GM18867 (cell line): ENCODE results near the gene MCF2L.
"Not testable (repeated sequence)": the region's sequence is repeated elsewhere in the genome, so short reads cannot be mapped to it uniquely, and the experiment has no call there.

ENCODE experiments used
- ATAC-seq: cut with Tn5 transposase; IDR thresholded peaks from one replicate; pipeline ENCODE4 v1.9.1; 2021; ENCODE audit warnings: mild to moderate bottlenecking, moderate library complexity; ENCODE audit not compliant: unreplicated experiment

Gene MCF2L

GRCh38 chr13:113028336-113029060 lies 59.5 kb downstream of the MCF2L start:
- ATAC-seq, result no peak

- ATAC-seq, result no peak
These were observed 60.0 kb downstream of the MCF2L start for GRCh38 chr13:113029061-113029445.

DNA sequence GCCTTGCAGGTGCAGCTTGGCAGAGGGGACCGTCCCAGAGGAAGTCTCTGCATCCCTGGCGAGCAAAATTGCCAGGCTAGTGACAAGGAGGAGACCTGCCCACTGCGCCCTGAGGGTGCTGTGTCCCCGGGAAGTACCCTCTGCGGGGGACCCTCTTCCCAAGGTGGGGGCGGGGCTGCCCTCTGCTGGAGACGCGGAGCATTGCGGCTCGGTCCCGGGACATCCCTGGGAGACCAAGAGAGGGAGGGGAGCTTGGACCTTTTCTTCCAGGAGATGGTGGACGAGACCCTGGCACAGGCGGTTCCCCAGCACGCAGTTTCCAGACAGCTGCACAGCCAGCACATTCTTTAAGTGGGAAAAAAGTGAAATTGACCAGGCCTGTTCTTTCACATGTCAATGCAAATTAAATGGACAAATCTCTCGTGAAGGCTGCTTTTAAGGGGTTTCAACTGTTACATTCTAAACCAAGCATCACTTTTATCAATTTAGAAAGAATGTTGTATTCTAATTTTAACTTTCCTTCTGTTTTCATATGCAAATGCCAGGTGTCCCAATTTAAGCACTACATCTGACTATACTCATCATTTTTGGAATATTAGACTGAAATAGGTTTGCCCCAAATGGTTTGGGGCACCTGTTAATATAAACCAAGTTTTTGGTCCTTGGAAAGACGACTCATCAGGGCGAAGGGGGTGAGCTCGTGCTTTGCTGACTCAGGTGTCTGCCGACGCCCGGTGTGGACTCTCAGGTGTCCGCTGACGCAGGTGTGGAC lies 60.7 kb downstream of the MCF2L start:
- ATAC-seq, result no peak

DNA sequence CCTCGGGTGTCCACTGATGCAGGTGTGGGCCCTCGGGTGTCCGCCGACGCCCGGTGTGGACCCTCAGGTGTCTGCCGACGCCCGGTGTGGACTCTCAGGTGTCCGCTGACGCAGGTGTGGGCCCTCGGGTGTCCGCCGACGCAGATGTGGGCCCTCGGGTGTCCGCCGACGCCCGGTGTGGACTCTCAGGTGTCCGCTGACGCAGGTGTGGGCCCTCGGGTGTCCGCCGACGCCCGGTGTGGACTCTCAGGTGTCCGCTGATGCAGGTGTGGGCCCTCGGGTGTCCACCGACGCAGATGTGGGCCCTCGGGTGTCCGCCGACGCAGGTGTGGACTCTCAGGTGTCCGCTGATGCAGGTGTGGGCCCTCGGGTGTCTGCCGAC lies 61.2 kb downstream of the MCF2L start:
- not testable (repeated sequence) for ATAC-seq

GRCh38 chr13:113031465-113031864 lies 62.5 kb downstream of the MCF2L start:
- no peak for ATAC-seq

- ATAC-seq, result no peak
These were observed 63.3 kb downstream of the MCF2L start for GRCh38 chr13:113032291-113032690.

GRCh38 chr13:113033054-113033850 lies 64.2 kb downstream of the MCF2L start:
- ATAC-seq, result no peak

DNA sequence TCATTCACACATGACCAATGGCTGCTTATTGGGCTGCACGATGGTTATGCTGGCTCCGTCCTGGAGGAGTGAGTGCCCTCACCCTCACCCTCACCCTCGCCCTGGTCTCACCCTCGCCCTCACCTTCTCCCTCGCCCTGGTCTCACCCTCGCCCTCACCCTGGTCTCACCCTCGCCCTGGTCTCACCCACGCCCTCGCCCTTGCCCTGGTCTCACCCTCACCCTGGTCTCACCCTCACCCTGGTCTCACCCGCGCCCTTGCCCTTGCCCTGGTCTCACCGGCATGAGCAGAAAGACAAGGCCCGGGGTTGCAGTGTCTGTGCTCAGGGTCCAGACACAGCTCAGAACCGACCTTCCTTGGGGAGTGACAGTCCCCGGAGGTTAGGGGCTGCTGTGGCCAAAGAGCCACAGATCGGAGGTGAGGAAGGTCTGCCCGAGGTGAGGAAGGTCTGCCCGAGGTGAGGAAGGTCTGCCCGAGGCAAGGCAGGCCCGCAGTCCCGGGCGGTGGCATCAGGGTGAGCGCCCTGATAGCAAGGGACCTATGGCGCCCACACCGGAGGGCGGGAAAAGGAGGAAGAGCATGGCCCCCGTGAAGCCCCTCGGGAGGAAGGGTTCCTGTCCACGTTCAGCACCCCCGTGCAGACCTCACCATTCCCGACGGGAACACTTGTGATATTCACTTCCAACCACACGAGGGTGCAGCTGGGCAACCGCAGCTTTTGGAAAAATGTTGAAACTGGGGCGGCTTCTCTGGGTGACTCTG lies 65.6 kb downstream of the MCF2L start:
- ATAC-seq, result no peak

DNA sequence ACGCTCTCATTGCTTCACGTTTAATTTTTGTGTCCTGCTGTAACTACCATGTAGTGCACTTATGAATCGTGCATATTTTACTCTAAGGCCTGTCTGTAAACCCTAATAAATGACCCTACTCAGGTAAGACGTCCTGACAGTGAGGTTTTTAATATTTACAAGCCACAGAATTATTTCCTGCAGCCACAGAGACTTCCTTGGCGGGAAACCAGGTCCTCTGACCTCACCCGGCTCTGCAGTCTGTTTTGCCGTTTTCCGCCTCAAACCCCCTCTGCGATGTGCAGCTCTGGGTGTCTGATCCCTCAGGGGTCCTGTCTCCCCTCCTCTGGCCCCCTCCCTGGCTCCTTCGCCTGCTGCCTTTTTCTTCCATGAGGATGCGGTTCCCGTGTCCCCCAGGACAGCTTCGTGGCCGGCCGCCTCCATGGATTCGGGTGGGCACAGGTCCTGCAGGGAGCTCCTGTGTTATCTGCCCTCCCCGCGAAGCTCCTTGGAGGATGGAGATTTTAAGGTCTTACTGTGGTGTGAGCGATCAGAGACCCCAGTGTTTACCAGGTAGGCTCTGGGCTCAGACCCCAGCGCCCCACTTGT lies 66.3 kb downstream of the MCF2L start:
- ATAC-seq, result no peak

GRCh38 chr13:113036401-113036800 lies 67.4 kb downstream of the MCF2L start:
- ATAC-seq, result no peak

DNA sequence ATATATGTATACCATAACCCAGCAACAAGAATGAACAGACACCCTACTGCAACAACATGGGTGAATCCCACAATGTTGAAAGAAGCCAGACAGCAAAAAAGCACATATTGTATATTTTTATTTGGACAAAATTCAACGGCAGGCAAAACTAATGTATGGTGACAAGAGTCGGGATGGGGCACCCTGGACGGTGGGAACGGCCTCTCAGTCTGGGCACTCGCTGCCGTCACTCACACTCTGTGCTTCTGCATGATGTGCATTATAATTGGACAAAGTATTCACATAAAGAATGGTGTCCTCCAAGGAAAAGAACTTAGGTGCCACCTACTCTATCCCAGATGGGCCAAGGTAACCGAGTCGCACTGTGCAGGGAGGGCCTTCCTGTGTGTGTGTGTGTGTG lies 71.0 kb downstream of the MCF2L start:
- no peak for ATAC-seq

DNA sequence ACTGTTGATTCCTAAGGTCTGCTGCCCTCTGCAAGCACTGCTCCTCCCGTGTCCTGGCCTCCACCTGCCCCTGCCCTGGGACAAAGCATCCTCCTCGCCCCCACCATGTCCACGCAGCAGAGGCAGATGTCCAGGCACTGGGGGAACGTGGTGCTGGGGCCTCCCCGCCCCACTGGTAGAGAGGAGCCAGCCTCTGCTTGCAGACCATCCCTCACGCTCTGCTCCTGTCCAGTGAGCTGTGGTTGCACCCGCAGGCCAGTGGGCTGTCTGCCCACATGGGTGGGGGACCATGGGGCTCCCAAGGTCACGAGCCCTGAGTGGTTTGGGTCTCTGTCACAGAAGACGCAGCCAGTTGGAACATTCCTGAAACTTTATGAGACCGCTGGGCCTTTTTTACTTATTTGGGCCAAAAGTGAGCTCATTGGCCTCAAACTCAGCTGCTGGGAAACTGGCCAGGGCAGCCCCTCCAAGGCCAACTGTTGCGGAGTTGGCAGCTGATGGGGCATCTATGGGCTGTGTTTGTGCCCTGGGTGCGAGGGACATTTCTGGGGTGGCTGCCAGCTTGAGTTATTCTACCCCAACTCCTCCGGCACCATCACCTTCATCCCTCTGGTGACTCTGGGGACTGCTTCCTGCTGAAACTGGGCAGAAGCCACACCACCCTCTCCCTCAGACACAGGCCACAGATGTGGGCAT lies 71.7 kb downstream of the MCF2L start:
- no peak for ATAC-seq

DNA sequence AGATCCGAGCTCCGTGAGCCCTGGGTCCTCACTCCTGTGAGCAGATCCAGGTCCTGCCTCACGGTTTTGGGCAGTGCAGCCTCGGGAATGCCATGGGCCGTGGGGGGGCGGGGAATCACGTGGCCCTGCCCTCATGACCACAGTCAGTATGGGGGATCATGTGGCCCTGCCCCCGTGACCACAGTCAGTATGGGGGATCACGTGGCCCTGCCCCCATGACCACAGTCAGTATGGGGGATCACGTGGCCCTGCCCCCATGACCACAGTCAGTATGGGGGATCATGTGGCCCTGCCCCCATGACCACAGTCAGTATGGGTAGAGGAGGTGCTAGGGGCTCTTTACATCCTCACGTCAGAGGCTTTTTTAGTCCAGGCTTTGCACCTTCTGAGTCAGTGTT lies 72.3 kb downstream of the MCF2L start:
- no peak for ATAC-seq

DNA sequence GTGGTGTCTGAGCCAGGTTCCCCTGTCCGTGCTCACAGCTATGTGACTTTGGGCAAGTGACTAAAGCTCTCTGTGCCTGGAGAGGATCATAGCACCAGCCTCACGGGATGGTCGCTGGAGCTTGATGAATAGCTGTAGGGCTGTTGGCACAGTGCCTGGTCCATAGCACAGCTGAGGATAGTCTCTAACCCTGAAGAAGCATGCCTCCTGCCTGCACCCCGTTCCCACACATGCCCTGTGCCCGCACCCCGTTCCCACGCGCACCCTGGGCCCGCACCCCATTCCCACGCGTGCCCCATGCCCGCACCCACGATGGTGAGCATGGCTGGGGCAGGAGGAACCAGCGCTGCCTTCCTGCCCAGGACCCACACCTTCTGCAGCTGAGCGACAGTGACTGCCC lies 72.9 kb downstream of the MCF2L start:
- ATAC-seq, result no peak

- no peak for ATAC-seq
These were observed 73.4 kb downstream of the MCF2L start for GRCh38 chr13:113042456-113042855.

- no peak for ATAC-seq
These were observed 74.1 kb downstream of the MCF2L start for GRCh38 chr13:113043001-113043630.

DNA sequence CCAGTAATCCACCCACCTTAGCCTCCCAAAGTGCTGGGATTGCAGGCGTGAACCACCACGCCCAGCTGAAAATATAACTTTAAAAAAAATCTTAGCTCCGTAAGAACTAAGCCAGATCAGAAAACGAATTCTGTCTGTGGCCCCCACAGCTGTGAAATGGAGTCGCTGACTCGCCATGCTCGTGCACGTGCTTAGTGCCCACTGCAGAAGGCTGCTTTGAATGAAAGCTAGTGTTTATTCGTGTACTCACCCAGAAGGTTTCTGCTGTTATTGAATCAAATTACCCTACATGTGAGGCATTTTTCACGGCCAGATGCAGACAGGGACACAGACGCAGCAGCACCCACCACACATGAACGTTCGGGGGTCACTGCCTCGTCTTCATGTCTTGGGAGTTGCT lies 74.9 kb downstream of the MCF2L start:
- ATAC-seq, result no peak

- ATAC-seq, result no peak
These were observed 75.5 kb downstream of the MCF2L start for GRCh38 chr13:113044391-113045114.
